NCI-H1417 treated with DMSO at 0.1 percent for 48 hours (cell line): ENCODE results near the gene SLC39A8.
A peak's percentile ranks its signal among the peaks of the same experiment; 100 is the strongest.
"Not testable (repeated sequence)": the region's sequence is repeated elsewhere in the genome, so short reads cannot be mapped to it uniquely, and the experiment has no call there.

ENCODE experiments used
- DNase-seq: peaks from one replicate; lab custom pipeline; 2025; lab: John Stamatoyannopoulos, UW

SLC39A8 gene

GRCh38 chr4:102299354-102300107 is 45.8 kb downstream of the SLC39A8 start:
- no peak for DNase-seq

- no peak for DNase-seq
Observed at GRCh38 chr4:102298716-102299115, 46.6 kb downstream of the SLC39A8 start.

- DNase-seq = no peak
Observed at GRCh38 chr4:102295153-102295862, 50.0 kb downstream of the SLC39A8 start.

GRCh38 chr4:102288497-102288896 is 56.8 kb downstream of the SLC39A8 start:
- DNase-seq = no peak

- no peak for DNase-seq
Observed at GRCh38 chr4:102285831-102286230, 59.5 kb downstream of the SLC39A8 start.

- DNase-seq = no peak
Observed at GRCh38 chr4:102281171-102281839, 64.0 kb downstream of the SLC39A8 start.

GRCh38 chr4:102273317-102273716 is 72.0 kb downstream of the SLC39A8 start:
- not testable (repeated sequence) for DNase-seq

GRCh38 chr4:102272318-102272717 is 73.0 kb downstream of the SLC39A8 start:
- DNase-seq = no peak

GRCh38 chr4:102268355-102268754 is 76.9 kb downstream of the SLC39A8 start:
- no peak for DNase-seq

GRCh38 chr4:102263024-102263787 is 82.1 kb downstream of the SLC39A8 start:
- DNase-seq = peak; percentile 30

- no peak for DNase-seq
Observed at GRCh38 chr4:102259702-102260101, 85.6 kb downstream of the SLC39A8 start.

GRCh38 chr4:102259081-102259480 is 86.2 kb downstream of the SLC39A8 start:
- DNase-seq = no peak

- no peak for DNase-seq
Observed at GRCh38 chr4:102256321-102256720, 89.0 kb downstream of the SLC39A8 start.

GRCh38 chr4:102253860-102254259 is 91.4 kb downstream of the SLC39A8 start:
- no peak for DNase-seq

- no peak for DNase-seq
Observed at GRCh38 chr4:102252171-102252570, 93.1 kb downstream of the SLC39A8 start.

- DNase-seq = no peak
Observed at GRCh38 chr4:102250341-102250740, 94.9 kb downstream of the SLC39A8 start.

- no peak for DNase-seq
Observed at GRCh38 chr4:102247041-102247440, 98.2 kb downstream of the SLC39A8 start.

- no peak for DNase-seq
Observed at GRCh38 chr4:102246416-102246815, 98.9 kb downstream of the SLC39A8 start.

- DNase-seq = no peak
Observed at GRCh38 chr4:102244878-102245535, 100.3 kb downstream of the SLC39A8 start.

GRCh38 chr4:102243296-102243695 is 102.0 kb downstream of the SLC39A8 start:
- DNase-seq = not testable (repeated sequence)

GRCh38 chr4:102234243-102234838 is 110.9 kb downstream of the SLC39A8 start:
- DNase-seq = no peak
